Psoas muscle (tissue), 8 donors: ENCODE measurements around the gene LGR4. TPM values are rescaled to one million over a fixed set of nuclear protein-coding genes. Genes with fewer than 3 reads are reported as not detected.

Experiments used
- ATAC-seq, 4 donors: fragments of 200-7000 bp; cut with Tn5 transposase; one replicate each; pipeline ENCODE4 v1.9.1; 2020; ENCODE audit warnings: moderate library complexity in 3 of 4, mild to moderate bottlenecking in 2 of 4
- DNase-seq, 2 donors: peaks; one replicate each; pipeline ENCODE4 v3.0.0-alpha.2; 2020
- H3K27ac ChIP-seq: fragments of 200-600 bp; one replicate; pipeline ENCODE4 v1.8.0; 2022
- H3K27me3 ChIP-seq, 3 donors: fragments of 200-600 bp in 1 of 3; one replicate each; pipeline versions ENCODE4 v1.6.1 to v1.8.0; 2013 to 2022; ENCODE audit warnings: low read length in 2 of 3, mild to moderate bottlenecking in 2 of 3, moderate library complexity in 1 of 3; ENCODE audit not compliant: insufficient read depth in 3 of 3
- H3K36me3 ChIP-seq, 2 donors: fragments of 200-600 bp in 1 of 2; one replicate each; pipeline versions ENCODE4 v1.6.1 to v1.8.0; 2013 to 2022; ENCODE audit warnings: low read depth in 1 of 2, mild to moderate bottlenecking in 1 of 2, moderate library complexity in 1 of 2; ENCODE audit not compliant: insufficient read depth in 1 of 2
- H3K4me1 ChIP-seq: fragments of 200-600 bp; one replicate; pipeline ENCODE4 v1.8.0; 2022
- H3K4me3 ChIP-seq: fragments of 200-600 bp; one replicate; pipeline ENCODE4 v1.8.0; 2022; ENCODE audit warnings: mild to moderate bottlenecking
- H3K9me3 ChIP-seq: fragments of 200-600 bp; one replicate; pipeline ENCODE4 v1.8.0; 2022
- WGBS, 3 donors: extraction: QIAGEN DNeasy Blood & Tissue Kit; methylation state at CpG; one replicate each; pipeline versions ENCODE4 v1.1.6 to v1.1.7; 2013; 5-methylcytosine and 5-hydroxymethylcytosine counted together
- intact Hi-C, 2 donors: fragments of 100-400 bp; cut with DNase I; formaldehyde crosslinking; loops; one replicate each; pipeline versions ENCODE4 v1.11.0 to v1.14.2; 2022
- polyA plus RNA-seq, 3 donors: library from polyadenylated mRNA; stranded (reverse); fragments of 200-250 nt; gene quantifications; one replicate each; pipeline ENCODE4 v1.2.3, GENCODE V29; 2013
- total RNA-seq, 4 donors: library from RNA; stranded (reverse); fragmentation: NEBNext Ultra II Directional in 2 of 4; extraction: Animal tissue kit (Norgen Biotek cat#: 25700) in 2 of 4; gene quantifications; one replicate each; pipeline versions ENCODE4 v1.2.1 to v1.2.4, GENCODE V29; 2021 to 2023
- TF ChIP-seq, protein P1 (sequence below): fragments of 200-600 bp; IDR thresholded peaks from one replicate; pipeline ENCODE4 v1.8.0; 2022; ENCODE audit warnings: antibody characterized with exemption
- donor health status: healthy with polysubstance abuse.
- donor health status: DM: no; HTN: no; CAD: no; lungs with moderate emphysema.
- donor health status: Bipolar disorder and iron deficiency.
- donor health status: healthy.
- donor health status: DM: yes; HTN: yes; CAD: no.
- donor health status: DM: no; HTN: no; CAD: no.
- donor health status: DM: no; HTN: no; CAD: no.
- donor health status: DM: yes; HTN: yes; CAD: no.

The LGR4 gene
- total and polyA plus RNA-seq, 7 donors: 3.9 to 15.2 (median 8.0) TPM

DNA sequence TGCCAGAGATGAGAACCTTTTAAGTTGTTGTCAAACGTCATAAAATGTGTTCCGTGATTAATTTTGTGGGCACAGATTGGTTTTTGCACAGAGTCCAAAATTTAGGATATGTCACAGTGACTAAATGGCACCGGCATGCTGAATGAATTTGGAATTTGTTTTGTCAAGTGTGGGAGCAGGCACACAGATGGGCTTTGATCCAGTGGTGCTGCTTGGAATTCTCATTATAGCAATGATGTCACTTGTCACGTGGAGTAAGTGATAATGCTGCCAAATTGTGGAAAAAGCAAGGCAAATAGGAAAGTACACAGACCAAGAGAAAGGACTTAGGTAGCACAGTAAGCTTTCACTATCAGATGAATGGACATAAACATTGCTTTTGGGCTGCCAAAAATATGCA is 42.0 kb upstream of the LGR4 start:
- Histone ChIP-seq H3K27me3 (no peaks in the 10 kb centered on the region), H3K4me3 (no peak overlapping the region), H3K27ac (peak overlapping the region; percentile 5), H3K9me3 (no peaks in the 10 kb centered on the region), H3K4me1 (peaks cover 14% of the 10 kb centered on the region), H3K36me3 (no peaks in the 10 kb centered on the region)
- intact Hi-C loops: no loop called here
- TF ChIP-seq, protein P1, sequence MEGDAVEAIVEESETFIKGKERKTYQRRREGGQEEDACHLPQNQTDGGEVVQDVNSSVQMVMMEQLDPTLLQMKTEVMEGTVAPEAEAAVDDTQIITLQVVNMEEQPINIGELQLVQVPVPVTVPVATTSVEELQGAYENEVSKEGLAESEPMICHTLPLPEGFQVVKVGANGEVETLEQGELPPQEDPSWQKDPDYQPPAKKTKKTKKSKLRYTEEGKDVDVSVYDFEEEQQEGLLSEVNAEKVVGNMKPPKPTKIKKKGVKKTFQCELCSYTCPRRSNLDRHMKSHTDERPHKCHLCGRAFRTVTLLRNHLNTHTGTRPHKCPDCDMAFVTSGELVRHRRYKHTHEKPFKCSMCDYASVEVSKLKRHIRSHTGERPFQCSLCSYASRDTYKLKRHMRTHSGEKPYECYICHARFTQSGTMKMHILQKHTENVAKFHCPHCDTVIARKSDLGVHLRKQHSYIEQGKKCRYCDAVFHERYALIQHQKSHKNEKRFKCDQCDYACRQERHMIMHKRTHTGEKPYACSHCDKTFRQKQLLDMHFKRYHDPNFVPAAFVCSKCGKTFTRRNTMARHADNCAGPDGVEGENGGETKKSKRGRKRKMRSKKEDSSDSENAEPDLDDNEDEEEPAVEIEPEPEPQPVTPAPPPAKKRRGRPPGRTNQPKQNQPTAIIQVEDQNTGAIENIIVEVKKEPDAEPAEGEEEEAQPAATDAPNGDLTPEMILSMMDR: no peak
- DNase-seq (no peak), ATAC-seq (peak in 3 of 4 donors; percentile 64 to 68 (median 66))
- 14 to 18% (median 17%) methylated on average over 4 of the region's 4 CpGs for WGBS, 3 donors

DNA sequence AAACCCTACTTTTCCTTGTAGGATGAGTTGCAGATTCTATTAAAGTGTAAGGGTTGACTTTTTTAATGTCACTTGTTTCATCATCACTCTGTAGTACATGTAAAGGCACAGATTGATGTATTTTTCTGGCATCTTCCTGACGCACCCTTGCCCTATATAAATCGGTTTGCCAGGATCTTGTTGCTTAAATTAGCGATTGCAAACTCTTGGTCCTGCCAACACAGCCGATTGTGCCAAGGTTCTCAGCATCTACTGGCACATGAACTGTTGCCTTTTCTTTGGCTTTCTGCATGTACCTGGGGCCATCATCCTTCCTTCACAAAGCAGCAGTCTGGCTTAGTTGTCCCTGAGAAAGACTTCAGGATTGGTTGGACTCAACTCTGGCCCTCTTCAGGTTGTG is 41.5 kb upstream of the LGR4 start:
- TF ChIP-seq, protein P1: no peak
- Histone ChIP-seq H3K9me3 (no peaks in the 10 kb centered on the region), H3K27me3 (no peaks in the 10 kb centered on the region), H3K36me3 (no peaks in the 10 kb centered on the region), H3K4me1 (peaks cover 14% of the 10 kb centered on the region), H3K4me3 (no peak overlapping the region), H3K27ac (peak overlapping the region; percentile 5)
- ATAC-seq: peak; percentile 69 to 93 (median 84)
- 15 to 30% (median 20%) methylated on average over 4 of the region's 4 CpGs for WGBS, 3 donors
- intact Hi-C loops: no loop called here
- DNase-seq: peak in 1 of 2 donors; percentile 66

DNA sequence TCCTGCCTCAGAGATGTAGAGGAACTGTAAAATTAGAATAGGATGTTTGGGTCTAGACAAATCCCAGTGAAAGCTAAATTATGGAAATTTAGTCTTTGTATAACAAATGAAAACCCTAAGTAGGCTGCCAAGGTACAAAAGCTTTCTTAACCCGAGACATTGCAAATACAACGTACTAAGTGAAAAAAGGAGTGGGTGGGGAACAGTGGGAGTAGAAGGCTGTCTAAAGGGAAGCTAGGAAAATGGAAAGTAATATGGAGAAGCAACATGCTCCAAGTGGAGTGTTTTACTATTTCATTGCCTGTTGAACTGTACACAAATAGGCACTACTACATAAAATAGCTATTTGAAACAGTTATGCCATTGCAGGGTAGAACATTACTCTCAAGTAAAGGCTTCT is 40.8 kb upstream of the LGR4 start:
- peak overlapping the region; percentile 5 for H3K27ac ChIP-seq
- H3K36me3 ChIP-seq: no peaks in the 10 kb centered on the region
- peaks cover 14% of the 10 kb centered on the region for H3K4me1 ChIP-seq
- no peak overlapping the region for H3K4me3 ChIP-seq
- no peaks in the 10 kb centered on the region for H3K9me3 ChIP-seq
- intact Hi-C loops: no loop called here
- no peaks in the 10 kb centered on the region for H3K27me3 ChIP-seq
- TF ChIP-seq, protein P1: no peak
- ATAC-seq (no peak), DNase-seq (no peak)
- WGBS, 3 donors: 69 to 72% (median 70%) methylated on average over 2 of the region's 2 CpGs

DNA sequence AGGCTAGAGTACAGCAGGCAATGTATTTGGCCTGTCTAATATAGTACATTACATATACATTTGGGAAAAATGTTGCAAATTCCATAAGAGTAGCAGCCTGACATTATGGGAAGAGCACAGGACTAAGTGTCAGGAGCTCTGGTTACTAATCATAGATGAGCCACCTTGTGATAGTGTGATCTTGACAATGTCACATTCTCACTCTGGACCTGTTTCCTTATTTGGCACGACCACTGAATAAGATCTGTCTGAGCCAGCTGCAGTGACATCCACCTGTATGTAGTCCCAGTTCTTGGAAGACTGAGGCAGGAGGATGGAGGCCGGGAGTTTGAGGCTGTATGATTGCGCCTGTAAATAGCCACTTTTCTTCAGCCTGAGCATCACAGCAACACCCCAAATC is 39.6 kb upstream of the LGR4 start:
- Histone ChIP-seq H3K27me3 (no peaks in the 10 kb centered on the region), H3K27ac (no peak overlapping the region), H3K4me3 (no peak overlapping the region), H3K9me3 (no peaks in the 10 kb centered on the region), H3K36me3 (no peaks in the 10 kb centered on the region), H3K4me1 (peaks cover 20% of the 10 kb centered on the region)
- TF ChIP-seq, protein P1: no peak
- WGBS, 3 donors: 62 to 72% (median 64%) methylated on average over 3 of the region's 3 CpGs
- ATAC-seq: peak in 2 of 4 donors; percentile 20 to 62
- no peak for DNase-seq
- intact Hi-C loops: no loop called here

DNA sequence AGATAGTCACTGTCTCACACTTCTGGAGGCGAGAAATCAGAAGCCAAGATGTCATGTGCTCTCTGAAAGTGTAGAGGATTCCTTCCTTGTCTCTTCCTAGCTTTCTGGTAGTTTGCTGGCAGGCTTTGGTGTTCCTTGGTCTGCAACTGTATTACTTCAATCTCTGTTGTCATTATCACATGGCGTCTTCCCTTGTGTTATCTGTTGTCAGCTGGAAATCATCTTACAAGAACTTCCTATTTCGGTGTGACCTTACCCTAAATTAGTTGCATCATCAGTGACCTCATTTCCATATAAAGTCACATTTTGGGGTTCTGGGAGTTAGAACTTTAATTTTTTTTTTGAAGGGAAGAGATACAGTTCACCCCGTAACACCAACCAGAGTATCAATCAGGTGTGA is 37.3 kb upstream of the LGR4 start:
- intact Hi-C loops: loop anchor here in 1 of 2 donors (5.0 kb wide), 1 partner anchor 597 kb away; the partner anchor contains the start of genes KIF18A and METTL15
- no peak for ATAC-seq

More for the DNA sequence above, 37.3 kb upstream of the LGR4 start:
- TF ChIP-seq, protein P1: no peak
- H3K4me1 ChIP-seq: peaks cover 31% of the 10 kb centered on the region
- WGBS, 3 donors: 92 to 95% (median 93%) methylated on average over 4 of the region's 4 CpGs
- peaks cover 0 to under 1% of the 10 kb centered on the region in 2 donors for H3K36me3 ChIP-seq
- no peak overlapping the region for H3K4me3 ChIP-seq
- no peaks in the 10 kb centered on the region for H3K9me3 ChIP-seq
- DNase-seq: no peak
- H3K27ac ChIP-seq: no peak overlapping the region
- H3K27me3 ChIP-seq: no peaks in the 10 kb centered on the region
